NT2/D1 (cell line): ENCODE measurements around the gene PDE1C.

Source experiments
- DNase-seq: peaks from one replicate; pipeline ENCODE4 v3.0.0-alpha.2; 2011; ENCODE audit warnings: low read depth, low spot score
- H3K27me3 ChIP-seq: 2 replicates; pipeline ENCODE4 v1.6.0; 2011; ENCODE audit warnings: mild to moderate bottlenecking; ENCODE audit not compliant: insufficient read length, insufficient read depth
- H3K36me3 ChIP-seq: 2 replicates; pipeline ENCODE4 v1.6.1; 2011; ENCODE audit warnings: mild to moderate bottlenecking, low read length, mixed read lengths; ENCODE audit not compliant: insufficient read depth, insufficient read length
- H3K4me1 ChIP-seq: 2 replicates; pipeline ENCODE4 v1.5.1; 2011; ENCODE audit not compliant: insufficient read depth, insufficient read length
- H3K4me3 ChIP-seq: 2 replicates; pipeline ENCODE4 v1.5.1; 2011; ENCODE audit warnings: low read depth; ENCODE audit not compliant: insufficient read length
- H3K9ac ChIP-seq: 2 replicates; pipeline ENCODE4 v1.6.0; 2011; ENCODE audit warnings: low read depth; ENCODE audit not compliant: insufficient read length
- H3K9me3 ChIP-seq: 2 replicates; pipeline ENCODE4 v1.5.1; 2011; ENCODE audit warnings: mild to moderate bottlenecking, low read length; ENCODE audit not compliant: insufficient read depth
- SUZ12 ChIP-seq: IDR thresholded peaks from 2 replicates; pipeline ENCODE4 v1.6.1; 2011; ENCODE audit not compliant: insufficient read length, insufficient read depth; ENCODE audit errors: extremely low read depth
- YY1 ChIP-seq: IDR thresholded peaks from 2 replicates; pipeline ENCODE4 v1.6.1; 2011; ENCODE audit not compliant: insufficient read length, insufficient read depth
- ZNF274 ChIP-seq: IDR thresholded peaks from 2 replicates; pipeline ENCODE4 v1.6.1; 2011; ENCODE audit warnings: mild to moderate bottlenecking, low read depth, low read length

Gene PDE1C

GRCh38 chr7:31938650-31939049, 131.6 kb downstream of the PDE1C start:
- Histone ChIP-seq H3K36me3 (no peaks in the 10 kb centered on the region), H3K9me3 (no peaks in the 10 kb centered on the region), H3K4me3 (no peak overlapping the region), H3K27me3 (no peaks in the 10 kb centered on the region), H3K4me1 (no peaks in the 10 kb centered on the region), H3K9ac (no peak overlapping the region)
- TF ChIP-seq SUZ12 (no peak), ZNF274 (no peak), YY1 (no peak)
- no peak for DNase-seq

GRCh38 chr7:31937982-31938381, 132.2 kb downstream of the PDE1C start:
- Histone ChIP-seq H3K27me3 (no peaks in the 10 kb centered on the region), H3K4me1 (no peaks in the 10 kb centered on the region), H3K36me3 (no peaks in the 10 kb centered on the region), H3K4me3 (no peak overlapping the region), H3K9me3 (no peaks in the 10 kb centered on the region), H3K9ac (no peak overlapping the region)
- no peak for TF ChIP-seq SUZ12
- no peak for TF ChIP-seq ZNF274
- no peak for TF ChIP-seq YY1
- no peak for DNase-seq

GRCh38 chr7:31935124-31936054, 134.8 kb downstream of the PDE1C start:
- Histone ChIP-seq H3K9ac (no peak overlapping the region), H3K36me3 (no peaks in the 10 kb centered on the region), H3K4me3 (no peak overlapping the region), H3K9me3 (no peaks in the 10 kb centered on the region), H3K27me3 (no peaks in the 10 kb centered on the region), H3K4me1 (no peaks in the 10 kb centered on the region)
- TF ChIP-seq SUZ12 = no peak
- TF ChIP-seq YY1 = no peak
- TF ChIP-seq ZNF274 = no peak
- DNase-seq = peak; percentile 16

- Histone ChIP-seq H3K27me3 (no peaks in the 10 kb centered on the region), H3K9ac (no peak overlapping the region), H3K36me3 (no peaks in the 10 kb centered on the region), H3K4me1 (no peaks in the 10 kb centered on the region), H3K4me3 (no peak overlapping the region), H3K9me3 (no peaks in the 10 kb centered on the region)
- DNase-seq = no peak
- TF ChIP-seq SUZ12 (no peak), YY1 (no peak), ZNF274 (no peak)
These were observed 135.7 kb downstream of the PDE1C start for GRCh38 chr7:31934551-31934950.

- no peak overlapping the region for H3K4me3 ChIP-seq
- H3K4me1 ChIP-seq = no peaks in the 10 kb centered on the region
- no peak for TF ChIP-seq YY1
- no peak for TF ChIP-seq ZNF274
- no peak for TF ChIP-seq SUZ12
- H3K36me3 ChIP-seq = no peaks in the 10 kb centered on the region
- H3K27me3 ChIP-seq = no peaks in the 10 kb centered on the region
- no peaks in the 10 kb centered on the region for H3K9me3 ChIP-seq
- H3K9ac ChIP-seq = no peak overlapping the region
- DNase-seq = no peak
These were observed 136.7 kb downstream of the PDE1C start for GRCh38 chr7:31933481-31933880.

GRCh38 chr7:31926991-31927584, 143.1 kb downstream of the PDE1C start:
- no peaks in the 10 kb centered on the region for H3K4me1 ChIP-seq
- H3K4me3 ChIP-seq = no peak overlapping the region
- no peaks in the 10 kb centered on the region for H3K9me3 ChIP-seq
- H3K27me3 ChIP-seq = no peaks in the 10 kb centered on the region
- no peak overlapping the region for H3K9ac ChIP-seq
- DNase-seq = no peak
- H3K36me3 ChIP-seq = no peaks in the 10 kb centered on the region
- no peak for TF ChIP-seq YY1
- no peak for TF ChIP-seq SUZ12
- no peak for TF ChIP-seq ZNF274

GRCh38 chr7:31925753-31926454, 144.3 kb downstream of the PDE1C start:
- Histone ChIP-seq H3K9me3 (no peaks in the 10 kb centered on the region), H3K4me3 (no peak overlapping the region), H3K4me1 (no peaks in the 10 kb centered on the region), H3K36me3 (no peaks in the 10 kb centered on the region), H3K9ac (no peak overlapping the region), H3K27me3 (no peaks in the 10 kb centered on the region)
- DNase-seq = no peak
- TF ChIP-seq SUZ12 (no peak), ZNF274 (no peak), YY1 (no peak)
